Tibial nerve (tissue), 4 donors: ENCODE results near the gene CUX1.

ENCODE experiments used
- CTCF ChIP-seq, 5 experiments: fragments of 200-600 bp in 3 of 5; fragments of 450-650 bp in 2 of 5; sonication (generic) in 3 of 5; IDR thresholded peaks; one replicate each; pipeline ENCODE4 v1.5.1; 2016 to 2019; ENCODE audit warnings: antibody characterized with exemption in 5 of 5, mild to moderate bottlenecking in 3 of 5, moderate library complexity in 2 of 5
- EP300 ChIP-seq, 2 donors: sonication (generic); formaldehyde crosslinking; IDR thresholded peaks; one replicate each; pipeline ENCODE4 v1.6.1; 2017; ENCODE audit warnings: antibody characterized with exemption in 2 of 2, mild to moderate bottlenecking in 1 of 2

GRCh38 chr7:102228935-102229334, 411.5 kb downstream of the CUX1 start:
- TF ChIP-seq EP300 (IDR thresholded peaks at IDR 0.05): no peak
- TF ChIP-seq CTCF (IDR thresholded peaks at IDR 0.05): no peak
